Measurements from ENCODE around the gene EIF3I. TPM values are rescaled to one million over a fixed set of nuclear protein-coding genes. Genes with fewer than 3 reads are reported as not detected.

The EIF3I gene
- total RNA-seq, 1 donor from 2014 or later: 626 TPM

- DNase-seq (ENCODE audit: low read depth) (no peak), FAIRE-seq (no peak)
- H3K4me3 ChIP-seq (ENCODE audit: low read depth, low read length): peak overlapping the region; percentile 94
- H3K27me3 ChIP-seq (ENCODE audit: control insufficient read depth, insufficient read depth, low read length): no peaks in the 10 kb centered on the region
- peaks cover 14% of the 10 kb centered on the region for H3K36me3 ChIP-seq (ENCODE audit: control insufficient read depth, insufficient read depth, low read length)
- TF ChIP-seq, protein P1, sequence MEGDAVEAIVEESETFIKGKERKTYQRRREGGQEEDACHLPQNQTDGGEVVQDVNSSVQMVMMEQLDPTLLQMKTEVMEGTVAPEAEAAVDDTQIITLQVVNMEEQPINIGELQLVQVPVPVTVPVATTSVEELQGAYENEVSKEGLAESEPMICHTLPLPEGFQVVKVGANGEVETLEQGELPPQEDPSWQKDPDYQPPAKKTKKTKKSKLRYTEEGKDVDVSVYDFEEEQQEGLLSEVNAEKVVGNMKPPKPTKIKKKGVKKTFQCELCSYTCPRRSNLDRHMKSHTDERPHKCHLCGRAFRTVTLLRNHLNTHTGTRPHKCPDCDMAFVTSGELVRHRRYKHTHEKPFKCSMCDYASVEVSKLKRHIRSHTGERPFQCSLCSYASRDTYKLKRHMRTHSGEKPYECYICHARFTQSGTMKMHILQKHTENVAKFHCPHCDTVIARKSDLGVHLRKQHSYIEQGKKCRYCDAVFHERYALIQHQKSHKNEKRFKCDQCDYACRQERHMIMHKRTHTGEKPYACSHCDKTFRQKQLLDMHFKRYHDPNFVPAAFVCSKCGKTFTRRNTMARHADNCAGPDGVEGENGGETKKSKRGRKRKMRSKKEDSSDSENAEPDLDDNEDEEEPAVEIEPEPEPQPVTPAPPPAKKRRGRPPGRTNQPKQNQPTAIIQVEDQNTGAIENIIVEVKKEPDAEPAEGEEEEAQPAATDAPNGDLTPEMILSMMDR (IDR thresholded peaks at IDR 0.05; ENCODE audit: insufficient read depth, low read length, severe bottlenecking): no peak
Measured at GRCh38 chr1:32220746-32221580, 1.2 kb upstream of the EIF3I start.

- TF ChIP-seq, protein P1 (IDR thresholded peaks at IDR 0.05; ENCODE audit: insufficient read depth, low read length, severe bottlenecking): no peak
- Histone ChIP-seq H3K27me3 (ENCODE audit: control insufficient read depth, insufficient read depth, low read length) (no peaks in the 10 kb centered on the region), H3K4me3 (ENCODE audit: low read depth, low read length) (peak overlapping the region; percentile 94), H3K36me3 (ENCODE audit: control insufficient read depth, insufficient read depth, low read length) (peaks cover 17% of the 10 kb centered on the region)
- FAIRE-seq (no peak), DNase-seq (ENCODE audit: low read depth) (no peak)
Measured at GRCh38 chr1:32221581-32221979, 627 bp upstream of the EIF3I start.

DNA sequence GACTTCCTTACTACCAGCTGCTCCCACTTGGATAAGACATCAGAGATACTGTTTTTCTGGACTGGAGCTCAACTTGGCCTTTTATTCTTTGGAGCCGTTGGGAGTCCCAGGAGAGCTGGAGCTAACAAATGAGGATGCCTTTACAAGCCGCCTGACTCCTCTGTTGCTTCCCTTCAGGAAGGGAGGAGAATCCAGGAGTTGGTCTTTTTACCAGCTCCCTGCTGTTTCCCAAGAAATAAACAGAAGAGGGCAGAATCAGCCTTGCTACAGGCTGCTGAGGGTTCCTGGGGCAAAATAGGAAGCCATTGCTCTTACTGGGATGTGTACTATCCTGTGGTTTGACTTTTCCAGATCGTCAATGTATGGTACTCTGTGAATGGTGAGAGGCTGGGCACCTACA lies 1.5 kb downstream of the EIF3I start:
- FAIRE-seq (no peak), DNase-seq (ENCODE audit: low read depth) (no peak)
- Histone ChIP-seq H3K4me3 (ENCODE audit: low read depth, low read length) (no peak overlapping the region), H3K27me3 (ENCODE audit: control insufficient read depth, insufficient read depth, low read length) (no peaks in the 10 kb centered on the region), H3K36me3 (ENCODE audit: control insufficient read depth, insufficient read depth, low read length) (peaks cover 25% of the 10 kb centered on the region)
- TF ChIP-seq, protein P1 (IDR thresholded peaks at IDR 0.05; ENCODE audit: insufficient read depth, low read length, severe bottlenecking): no peak

DNA sequence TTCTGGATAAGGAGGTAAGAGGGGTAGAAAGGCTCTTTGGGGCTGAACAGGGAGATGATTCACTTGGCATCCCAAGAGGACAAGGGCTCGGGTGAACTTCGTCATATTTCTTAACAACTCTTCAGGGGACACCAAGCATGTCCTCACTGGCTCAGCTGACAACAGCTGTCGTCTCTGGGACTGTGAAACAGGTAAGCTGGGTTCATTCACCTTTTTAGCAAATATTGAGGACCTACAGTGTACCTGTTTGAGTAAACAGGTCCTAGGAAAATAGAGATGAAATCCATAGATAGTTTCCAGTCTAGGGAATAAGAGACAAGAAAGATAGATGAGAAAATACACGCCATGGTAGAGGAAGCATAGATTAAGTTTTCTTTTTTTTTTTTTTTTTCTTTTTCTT lies 2.1 kb downstream of the EIF3I start:
- no peak for FAIRE-seq
- H3K36me3 ChIP-seq (ENCODE audit: control insufficient read depth, insufficient read depth, low read length): peaks cover 28% of the 10 kb centered on the region

GRCh38 chr1:32228771-32229170 lies 6.6 kb downstream of the EIF3I start:
- Histone ChIP-seq H3K4me3 (ENCODE audit: low read depth, low read length) (no peak overlapping the region), H3K27me3 (ENCODE audit: control insufficient read depth, insufficient read depth, low read length) (no peaks in the 10 kb centered on the region), H3K36me3 (ENCODE audit: control insufficient read depth, insufficient read depth, low read length) (peaks cover 30% of the 10 kb centered on the region)
- TF ChIP-seq, protein P1 (IDR thresholded peaks at IDR 0.05; ENCODE audit: insufficient read depth, low read length, severe bottlenecking): no peak
- FAIRE-seq (no peak), DNase-seq (ENCODE audit: low read depth) (no peak)

More for the DNA sequence above, 2.1 kb downstream of the EIF3I start:
- no peak for DNase-seq (ENCODE audit: low read depth)
- TF ChIP-seq, protein P1 (IDR thresholded peaks at IDR 0.05; ENCODE audit: insufficient read depth, low read length, severe bottlenecking): no peak
- Histone ChIP-seq H3K4me3 (ENCODE audit: low read depth, low read length) (no peak overlapping the region), H3K27me3 (ENCODE audit: control insufficient read depth, insufficient read depth, low read length) (no peaks in the 10 kb centered on the region)
